MM.1S (cell line): ENCODE measurements around the gene KLHL25.

Experiments used
- DNase-seq: peaks from one replicate; pipeline ENCODE4 v3.0.0-alpha.2; 2015
- H2AFZ ChIP-seq: fragments of 300-600 bp; sonication (generic); 2 replicates; pipeline ENCODE4 v1.6.0; 2016; ENCODE audit warnings: antibody characterized with exemption, low read length
- H3F3A ChIP-seq: fragments of 300-600 bp; sonication (generic); 2 replicates; pipeline ENCODE4 v1.6.1; 2016; ENCODE audit warnings: mild to moderate bottlenecking, antibody characterized with exemption, low read length, moderate library complexity, mixed read lengths; ENCODE audit not compliant: insufficient read depth
- H3K27ac ChIP-seq: fragments of 300-600 bp; sonication (generic); 2 replicates; pipeline ENCODE4 v1.5.1; 2016; ENCODE audit warnings: mild to moderate bottlenecking, low read length
- H3K27me3 ChIP-seq: fragments of 300-600 bp; sonication (generic); replicated peaks from 2 replicates; pipeline ENCODE4 v1.6.0; 2016; ENCODE audit warnings: low read length; ENCODE audit not compliant: insufficient read depth
- H3K36me3 ChIP-seq: fragments of 300-600 bp; sonication (generic); replicated peaks from 2 replicates; pipeline ENCODE4 v1.6.1; 2016; ENCODE audit warnings: mild to moderate bottlenecking, low read length, mixed read lengths; ENCODE audit not compliant: insufficient read depth
- H3K4me1 ChIP-seq: fragments of 300-600 bp; sonication (generic); 2 replicates; pipeline ENCODE4 v1.6.1; 2016; ENCODE audit warnings: low read length, mixed read lengths
- H3K4me2 ChIP-seq: fragments of 300-600 bp; sonication (generic); 2 replicates; pipeline ENCODE4 v1.6.0; 2016; ENCODE audit warnings: low read depth, low read length
- H3K4me3 ChIP-seq: fragments of 300-600 bp; sonication (generic); 2 replicates; pipeline ENCODE4 v1.5.1; 2016; ENCODE audit warnings: low read length, mixed read lengths
- H3K79me2 ChIP-seq: fragments of 300-600 bp; sonication (generic); 2 replicates; pipeline ENCODE4 v1.6.1; 2016; ENCODE audit warnings: mixed run types, low read length, mixed read lengths
- H3K9ac ChIP-seq: fragments of 300-600 bp; sonication (generic); 2 replicates; pipeline ENCODE4 v1.6.1; 2016; ENCODE audit warnings: low read length, mixed read lengths
- H3K9me2 ChIP-seq: fragments of 300-600 bp; sonication (generic); replicated peaks from 2 replicates; pipeline ENCODE4 v1.6.1; 2016; ENCODE audit warnings: mild to moderate bottlenecking, low read length, mixed read lengths; ENCODE audit not compliant: insufficient read depth
- H3K9me3 ChIP-seq: fragments of 300-600 bp; sonication (generic); replicated peaks from 2 replicates; pipeline ENCODE4 v1.6.1; 2016; ENCODE audit warnings: mild to moderate bottlenecking, low read length, mixed read lengths; ENCODE audit not compliant: insufficient read depth
- H4K20me1 ChIP-seq: fragments of 300-600 bp; sonication (generic); 2 replicates; pipeline ENCODE4 v1.6.1; 2016; ENCODE audit warnings: mild to moderate bottlenecking, low read length, moderate library complexity, mixed read lengths; ENCODE audit not compliant: insufficient read depth
- EZH2 ChIP-seq: fragments of 300-600 bp; sonication (generic); optimal IDR thresholded peaks from 2 replicates; pipeline ENCODE3; 2017; ENCODE audit warnings: low read depth, mild to moderate bottlenecking, antibody characterized with exemption, low read length, mixed read lengths
- EZH2phosphoT487 ChIP-seq: fragments of 300-600 bp; sonication (generic); IDR thresholded peaks from 2 replicates; pipeline ENCODE4 v1.6.1; 2018; ENCODE audit warnings: antibody characterized with exemption, low read length
- TF ChIP-seq, protein P1 (sequence below): fragments of 300-600 bp; sonication (generic); IDR thresholded peaks from 2 replicates; pipeline ENCODE4 v1.5.1; 2016; ENCODE audit warnings: antibody characterized with exemption, low read length, mixed read lengths

Gene KLHL25

GRCh38 chr15:85777250-85778106, 17.2 kb downstream of the KLHL25 start:
- H3K4me1 ChIP-seq, result no peaks in the 10 kb centered on the region
- H3K36me3 ChIP-seq, result no peaks in the 10 kb centered on the region
- no peaks in the 10 kb centered on the region for H4K20me1 ChIP-seq
- no peaks in the 10 kb centered on the region for H3K9me2 ChIP-seq
- H3K9ac ChIP-seq, result no peak overlapping the region
- H3K27ac ChIP-seq, result no peak overlapping the region
- no peak for TF ChIP-seq EZH2
- TF ChIP-seq, protein P1, sequence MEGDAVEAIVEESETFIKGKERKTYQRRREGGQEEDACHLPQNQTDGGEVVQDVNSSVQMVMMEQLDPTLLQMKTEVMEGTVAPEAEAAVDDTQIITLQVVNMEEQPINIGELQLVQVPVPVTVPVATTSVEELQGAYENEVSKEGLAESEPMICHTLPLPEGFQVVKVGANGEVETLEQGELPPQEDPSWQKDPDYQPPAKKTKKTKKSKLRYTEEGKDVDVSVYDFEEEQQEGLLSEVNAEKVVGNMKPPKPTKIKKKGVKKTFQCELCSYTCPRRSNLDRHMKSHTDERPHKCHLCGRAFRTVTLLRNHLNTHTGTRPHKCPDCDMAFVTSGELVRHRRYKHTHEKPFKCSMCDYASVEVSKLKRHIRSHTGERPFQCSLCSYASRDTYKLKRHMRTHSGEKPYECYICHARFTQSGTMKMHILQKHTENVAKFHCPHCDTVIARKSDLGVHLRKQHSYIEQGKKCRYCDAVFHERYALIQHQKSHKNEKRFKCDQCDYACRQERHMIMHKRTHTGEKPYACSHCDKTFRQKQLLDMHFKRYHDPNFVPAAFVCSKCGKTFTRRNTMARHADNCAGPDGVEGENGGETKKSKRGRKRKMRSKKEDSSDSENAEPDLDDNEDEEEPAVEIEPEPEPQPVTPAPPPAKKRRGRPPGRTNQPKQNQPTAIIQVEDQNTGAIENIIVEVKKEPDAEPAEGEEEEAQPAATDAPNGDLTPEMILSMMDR, result no peak
- no peak for TF ChIP-seq EZH2phosphoT487
- no peaks in the 10 kb centered on the region for H3K9me3 ChIP-seq
- H3K79me2 ChIP-seq, result peaks cover 4% of the 10 kb centered on the region; the same call in 1 of the 2 replicates
- no peak overlapping the region for H2AFZ ChIP-seq
- H3K27me3 ChIP-seq, result no peaks in the 10 kb centered on the region
- no peak overlapping the region for H3K4me3 ChIP-seq
- H3K4me2 ChIP-seq, result no peak overlapping the region
- DNase-seq, result no peak
- no peaks in the 10 kb centered on the region for H3F3A ChIP-seq

DNA sequence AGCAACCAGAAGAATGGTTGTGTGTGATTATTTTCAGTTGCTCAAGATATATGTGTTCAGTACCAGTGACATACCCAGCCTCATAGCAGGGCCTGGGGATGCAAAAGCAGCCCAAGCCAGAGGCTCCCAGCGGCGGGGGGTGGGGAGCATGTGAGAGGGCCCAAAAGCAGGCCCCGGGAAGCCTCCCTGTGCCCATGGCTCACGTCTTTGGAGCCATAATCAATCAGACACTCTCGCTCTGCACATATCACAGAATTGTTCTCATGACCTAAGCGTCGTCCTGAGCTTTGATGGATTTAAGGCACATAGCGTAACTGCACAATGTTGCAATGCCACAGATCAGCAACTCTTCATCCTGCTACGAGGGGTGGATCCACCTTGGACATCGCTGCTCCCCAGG, 20.8 kb downstream of the KLHL25 start:
- Histone ChIP-seq H3K9ac (no peak overlapping the region), H3K9me3 (no peaks in the 10 kb centered on the region), H3K4me3 (no peak overlapping the region), H4K20me1 (no peaks in the 10 kb centered on the region), H3F3A (no peaks in the 10 kb centered on the region), H2AFZ (no peak overlapping the region), H3K9me2 (no peaks in the 10 kb centered on the region), H3K4me2 (no peak overlapping the region), H3K36me3 (no peaks in the 10 kb centered on the region), H3K27me3 (no peaks in the 10 kb centered on the region), H3K27ac (no peak overlapping the region), H3K79me2 (peaks cover 4% of the 10 kb centered on the region; the same call in 1 of the 2 replicates), H3K4me1 (no peaks in the 10 kb centered on the region)
- DNase-seq, result no peak
- TF ChIP-seq, protein P1, result no peak
- TF ChIP-seq EZH2 (no peak), EZH2phosphoT487 (no peak)

GRCh38 chr15:85773249-85773648, 21.5 kb downstream of the KLHL25 start:
- Histone ChIP-seq H3K79me2 (peaks cover 4% of the 10 kb centered on the region; the same call in 1 of the 2 replicates), H3K36me3 (no peaks in the 10 kb centered on the region), H3K4me1 (no peaks in the 10 kb centered on the region), H3K27me3 (no peaks in the 10 kb centered on the region), H3K27ac (no peak overlapping the region), H2AFZ (no peak overlapping the region), H3K9me3 (no peaks in the 10 kb centered on the region), H3K9me2 (no peaks in the 10 kb centered on the region), H4K20me1 (no peaks in the 10 kb centered on the region), H3K4me3 (no peak overlapping the region), H3F3A (no peaks in the 10 kb centered on the region), H3K9ac (no peak overlapping the region), H3K4me2 (no peak overlapping the region)
- TF ChIP-seq, protein P1, result no peak
- TF ChIP-seq EZH2phosphoT487, result no peak
- TF ChIP-seq EZH2, result no peak
- DNase-seq, result no peak
